C4-2B (cell line): Measurements from ENCODE around the gene ARHGAP31.
"Not testable (repeated sequence)": the region's sequence is repeated elsewhere in the genome, so short reads cannot be mapped to it uniquely, and the experiment has no call there.

Source experiments
- H3K27ac ChIP-seq: fragments of 450-650 bp; 2 replicates; pipeline ENCODE4 v1.5.1; 2017
- CTCF ChIP-seq: fragments of 450-650 bp; conservative IDR thresholded peaks from 2 replicates; pipeline ENCODE4 v1.5.1; 2017; ENCODE audit warnings: mild to moderate bottlenecking
- ZFX ChIP-seq: fragments of 450-650 bp; IDR thresholded peaks from 2 replicates; pipeline ENCODE4 v1.6.1; 2017

ARHGAP31 gene

GRCh38 chr3:119315600-119316312, 21.6 kb downstream of the ARHGAP31 start:
- no peak overlapping the region for H3K27ac ChIP-seq
- TF ChIP-seq ZFX (no peak), CTCF (no peak)

- no peak overlapping the region for H3K27ac ChIP-seq
- no peak for TF ChIP-seq ZFX
- no peak for TF ChIP-seq CTCF
Measured at GRCh38 chr3:119316313-119316670, 22.1 kb downstream of the ARHGAP31 start.

GRCh38 chr3:119318876-119319275, 24.7 kb downstream of the ARHGAP31 start:
- TF ChIP-seq CTCF (no peak), ZFX (no peak)
- no peak overlapping the region for H3K27ac ChIP-seq

GRCh38 chr3:119319311-119319710, 25.1 kb downstream of the ARHGAP31 start:
- no peak overlapping the region for H3K27ac ChIP-seq
- TF ChIP-seq ZFX (no peak), CTCF (no peak)

- H3K27ac ChIP-seq = not testable (repeated sequence)
Measured at GRCh38 chr3:119320785-119321184, 26.6 kb downstream of the ARHGAP31 start.

- H3K27ac ChIP-seq = peak overlapping the region; percentile 74
Measured at GRCh38 chr3:119322021-119322834, 28.0 kb downstream of the ARHGAP31 start.

More at GRCh38 chr3:119322021-119322834, 28.0 kb downstream of the ARHGAP31 start:
- TF ChIP-seq CTCF = no peak
- TF ChIP-seq ZFX = no peak
